IPS DF 19.7 (cell line): Measurements from ENCODE around the gene EBNA1BP2.
A peak's percentile ranks its signal among the peaks of the same experiment; 100 is the strongest.
"Not testable (repeated sequence)": the region's sequence is repeated elsewhere in the genome, so short reads cannot be mapped to it uniquely, and the experiment has no call there.

ENCODE experiments used
- DNase-seq: peaks from one replicate; pipeline ENCODE4 v3.0.0-alpha.2; 2013; ENCODE audit warnings: low read depth, low spot score

EBNA1BP2 gene, protein sequence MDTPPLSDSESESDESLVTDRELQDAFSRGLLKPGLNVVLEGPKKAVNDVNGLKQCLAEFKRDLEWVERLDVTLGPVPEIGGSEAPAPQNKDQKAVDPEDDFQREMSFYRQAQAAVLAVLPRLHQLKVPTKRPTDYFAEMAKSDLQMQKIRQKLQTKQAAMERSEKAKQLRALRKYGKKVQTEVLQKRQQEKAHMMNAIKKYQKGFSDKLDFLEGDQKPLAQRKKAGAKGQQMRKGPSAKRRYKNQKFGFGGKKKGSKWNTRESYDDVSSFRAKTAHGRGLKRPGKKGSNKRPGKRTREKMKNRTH

DNA sequence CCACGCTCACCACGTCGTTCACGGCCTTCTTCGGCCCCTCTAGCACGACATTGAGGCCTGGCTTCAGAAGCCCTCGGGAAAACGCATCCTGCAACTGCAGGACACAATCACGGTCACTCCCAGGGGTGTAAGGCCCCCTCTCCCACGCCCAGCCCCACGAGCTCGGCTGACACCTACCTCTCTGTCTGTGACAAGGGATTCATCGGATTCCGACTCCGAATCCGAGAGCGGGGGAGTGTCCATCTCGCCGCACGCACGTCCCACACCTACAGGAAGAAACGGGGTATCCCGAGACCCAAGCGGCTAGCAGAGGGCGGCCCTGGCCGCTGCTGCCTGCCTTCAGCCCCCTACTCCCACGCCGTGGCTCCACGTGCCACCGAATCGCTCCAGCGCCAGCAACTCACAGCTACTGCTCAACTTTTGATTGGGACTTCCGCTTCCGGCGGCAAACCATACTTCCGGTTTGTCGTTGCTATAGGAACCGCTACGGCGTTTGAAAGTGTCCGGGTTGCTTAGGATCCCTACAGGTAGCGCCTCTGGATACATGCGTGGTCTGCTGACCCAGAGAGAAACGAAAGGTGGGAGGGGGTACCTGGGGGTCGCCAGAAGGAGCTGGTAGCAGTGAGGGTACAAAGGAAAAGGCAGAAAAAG, at the start of gene EBNA1BP2, which contains the start of gene CFAP57:
Gene EBNA1BP2, minus strand, starts transcription at position 415 of the 651 bp plus-strand sequence. Its CDS starts 172 bp downstream, at position 243.
Gene CFAP57, plus strand, starts transcription at position 455 of the 651 bp plus-strand sequence. CDS start 424 bp downstream, outside the sequence.
- peak; percentile 86 for DNase-seq

- DNase-seq = no peak
Observed at GRCh38 chr1:43221797-43222196, 49.7 kb upstream of the EBNA1BP2 start.

GRCh38 chr1:43220905-43221778, 49.1 kb upstream of the EBNA1BP2 start:
- DNase-seq = no peak

- no peak for DNase-seq
Observed at GRCh38 chr1:43217747-43218146, 45.7 kb upstream of the EBNA1BP2 start.

GRCh38 chr1:43214501-43215444, 42.7 kb upstream of the EBNA1BP2 start:
- no peak for DNase-seq

- not testable (repeated sequence) for DNase-seq
Observed at GRCh38 chr1:43208277-43208676, 36.2 kb upstream of the EBNA1BP2 start.

GRCh38 chr1:43207229-43207853, 35.3 kb upstream of the EBNA1BP2 start:
- DNase-seq = no peak

DNA sequence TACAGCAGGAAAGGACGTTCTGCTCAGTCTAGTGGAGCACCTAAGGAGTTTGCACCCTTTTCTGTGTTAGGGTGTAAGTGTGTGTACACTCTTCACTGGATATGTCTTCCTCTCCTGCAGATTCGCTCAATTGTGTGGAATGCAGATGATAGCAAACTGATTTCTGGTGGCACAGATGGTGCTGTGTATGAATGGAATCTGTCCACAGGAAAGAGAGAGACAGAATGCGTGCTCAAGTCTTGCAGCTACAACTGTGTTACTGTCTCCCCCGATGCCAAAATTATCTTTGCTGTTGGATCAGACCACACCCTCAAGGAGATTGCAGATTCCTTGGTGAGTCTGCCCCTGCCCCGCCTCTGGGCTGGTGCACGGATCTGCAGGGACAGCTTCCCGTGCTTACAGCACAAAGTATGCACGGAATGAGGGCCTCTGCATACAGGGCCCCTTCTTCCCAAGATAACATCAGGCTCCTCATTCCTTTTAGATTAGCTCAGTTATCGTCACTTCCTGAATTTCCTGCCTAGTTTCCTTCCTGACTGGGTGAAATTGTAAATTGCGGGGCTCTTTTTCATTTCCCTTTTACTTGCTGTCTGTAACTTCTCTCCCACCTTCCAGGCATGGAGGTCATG, 34.6 kb upstream of the EBNA1BP2 start:
- DNase-seq = peak; percentile 90

GRCh38 chr1:43205671-43206070, 33.6 kb upstream of the EBNA1BP2 start:
- DNase-seq = no peak

DNA sequence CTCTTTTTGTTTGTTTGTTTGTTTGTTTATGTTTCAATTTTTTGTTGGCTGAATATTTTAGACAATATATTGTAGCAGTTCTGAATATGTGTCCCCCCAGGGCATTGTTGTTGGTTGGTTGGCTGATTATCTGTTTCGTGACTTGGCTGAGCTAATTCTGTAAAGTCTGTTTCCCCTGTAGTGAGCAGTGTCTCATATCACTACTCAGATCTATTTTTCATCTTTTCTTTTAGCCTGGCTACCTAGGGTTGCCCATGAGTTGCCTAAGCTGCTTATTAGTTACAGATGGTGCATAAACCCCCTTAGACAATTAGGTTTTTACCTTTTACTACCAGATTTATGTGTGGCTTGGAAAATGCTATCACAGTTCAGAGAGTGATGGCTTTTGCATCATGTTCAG, 32.3 kb upstream of the EBNA1BP2 start:
- no peak for DNase-seq

DNA sequence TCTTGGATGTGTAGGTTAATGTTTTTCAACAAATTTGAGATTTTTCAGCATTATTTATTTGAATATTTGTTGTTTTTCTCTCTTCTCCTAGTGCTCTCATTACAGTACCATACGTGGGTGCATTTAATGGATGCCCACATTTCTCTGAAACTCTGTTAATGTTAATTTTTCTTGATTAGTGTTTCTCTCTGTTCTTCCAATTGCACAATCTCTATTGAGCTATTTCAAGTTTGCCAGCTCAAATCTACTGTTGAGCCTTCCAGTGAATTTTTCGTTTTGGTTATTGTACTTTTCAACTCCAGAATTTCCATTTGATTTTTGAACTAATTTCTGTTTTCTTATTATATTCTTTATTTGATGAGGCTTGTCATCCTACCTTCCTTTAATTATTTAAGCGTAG, 31.8 kb upstream of the EBNA1BP2 start:
- DNase-seq = no peak

GRCh38 chr1:43199093-43199726, 27.1 kb upstream of the EBNA1BP2 start:
- no peak for DNase-seq

DNA sequence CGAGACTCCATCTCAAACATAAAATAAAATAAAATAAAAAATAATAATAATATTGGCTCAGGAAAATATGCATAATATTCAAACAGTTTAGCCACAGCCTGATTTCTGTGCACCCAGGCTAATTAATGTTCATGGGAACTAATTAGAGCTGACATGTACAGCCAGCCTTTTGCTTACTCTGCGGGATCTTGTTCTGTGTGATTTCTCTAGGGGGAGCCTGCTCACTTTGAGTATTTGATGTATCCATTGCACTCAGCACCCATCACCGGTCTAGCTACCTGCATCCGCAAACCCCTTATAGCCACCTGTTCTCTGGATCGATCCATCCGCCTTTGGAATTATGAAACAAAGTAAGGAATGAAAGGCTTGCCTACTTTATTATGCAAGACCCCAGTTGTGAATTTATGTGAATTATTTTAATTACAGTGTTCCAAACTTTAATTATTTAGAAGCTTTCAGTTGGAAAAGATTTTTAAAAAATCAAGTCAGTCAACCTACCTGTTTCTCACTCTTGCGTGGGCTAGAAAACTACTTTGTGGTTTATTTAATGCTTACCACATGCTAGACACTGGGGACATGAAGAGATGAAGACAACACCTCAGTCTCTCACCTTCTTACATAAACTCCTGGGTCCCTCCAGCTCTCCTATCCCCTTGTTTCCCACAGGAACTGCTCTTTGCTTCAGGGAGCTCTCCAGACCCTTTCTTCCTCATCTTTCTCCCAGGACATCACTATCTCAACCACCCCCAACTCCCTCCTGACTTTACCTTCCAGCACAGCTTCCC, 25.4 kb upstream of the EBNA1BP2 start:
- no peak for DNase-seq

DNA sequence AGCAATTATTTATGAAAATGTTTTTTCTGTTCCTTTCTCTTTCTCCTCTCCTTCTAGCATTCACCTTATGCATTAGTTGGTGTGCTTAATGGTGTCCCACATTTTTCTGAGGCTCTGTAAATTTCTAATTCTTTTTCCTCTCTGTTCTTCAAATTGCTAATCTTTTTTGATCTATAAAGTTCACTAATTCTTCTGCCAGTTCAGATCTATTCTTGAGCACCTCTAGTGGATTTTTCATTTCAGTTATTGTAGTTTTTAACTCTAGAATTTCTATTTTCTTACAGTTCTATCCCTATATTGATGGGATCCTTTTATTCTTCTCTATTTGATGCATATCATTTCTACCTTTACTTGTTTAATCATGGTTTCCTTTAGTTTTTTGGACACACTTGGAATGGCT, 22.4 kb upstream of the EBNA1BP2 start:
- no peak for DNase-seq

DNA sequence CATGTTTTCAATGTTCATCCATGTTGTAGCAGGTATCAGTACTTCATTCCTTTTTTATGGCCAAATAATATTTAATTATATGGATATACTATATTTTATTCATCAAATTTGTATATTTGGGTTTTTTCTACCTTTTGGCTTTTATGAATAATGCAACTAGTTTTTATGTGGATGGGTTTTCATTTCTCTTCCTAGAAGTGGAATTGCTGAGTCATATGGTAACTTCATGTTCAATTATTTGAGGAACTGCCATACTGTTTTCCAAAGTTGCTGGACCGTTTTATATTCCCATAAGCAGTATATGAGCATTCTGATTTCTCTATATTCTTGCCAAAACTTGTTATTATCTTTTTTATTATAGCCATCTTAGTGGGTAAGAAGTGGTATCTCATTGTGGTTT, 16.0 kb upstream of the EBNA1BP2 start:
- no peak for DNase-seq

- DNase-seq = no peak
Observed at GRCh38 chr1:43184995-43185394, 12.9 kb upstream of the EBNA1BP2 start.

GRCh38 chr1:43184388-43184787, 12.3 kb upstream of the EBNA1BP2 start:
- no peak for DNase-seq

- DNase-seq = no peak
Observed at GRCh38 chr1:43177691-43178090, 5.6 kb upstream of the EBNA1BP2 start.

- no peak for DNase-seq
Observed at GRCh38 chr1:43174873-43175272, 2.8 kb upstream of the EBNA1BP2 start.
